ENCODE results near the gene GSN.

Gene GSN

DNA sequence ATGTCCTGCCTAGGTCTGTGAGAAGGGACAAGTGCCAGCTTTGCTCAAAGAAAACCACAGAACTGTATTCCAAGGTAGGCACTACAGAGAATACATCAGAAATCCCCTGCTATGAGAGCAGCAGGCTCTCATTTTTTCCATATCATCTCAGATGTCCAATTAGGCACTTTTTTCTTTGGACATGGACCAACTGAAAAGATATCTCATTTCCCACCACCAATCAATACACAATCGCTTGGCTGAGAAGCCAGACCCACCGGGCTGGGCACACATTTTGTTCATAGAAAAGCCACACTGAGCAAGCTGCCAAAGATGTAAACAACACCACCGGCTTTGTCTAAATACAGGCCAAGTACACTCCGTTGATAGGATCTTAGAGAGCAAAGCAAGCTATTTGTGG lies 76.2 kb downstream of the GSN start:
- TF ChIP-seq, protein P1, sequence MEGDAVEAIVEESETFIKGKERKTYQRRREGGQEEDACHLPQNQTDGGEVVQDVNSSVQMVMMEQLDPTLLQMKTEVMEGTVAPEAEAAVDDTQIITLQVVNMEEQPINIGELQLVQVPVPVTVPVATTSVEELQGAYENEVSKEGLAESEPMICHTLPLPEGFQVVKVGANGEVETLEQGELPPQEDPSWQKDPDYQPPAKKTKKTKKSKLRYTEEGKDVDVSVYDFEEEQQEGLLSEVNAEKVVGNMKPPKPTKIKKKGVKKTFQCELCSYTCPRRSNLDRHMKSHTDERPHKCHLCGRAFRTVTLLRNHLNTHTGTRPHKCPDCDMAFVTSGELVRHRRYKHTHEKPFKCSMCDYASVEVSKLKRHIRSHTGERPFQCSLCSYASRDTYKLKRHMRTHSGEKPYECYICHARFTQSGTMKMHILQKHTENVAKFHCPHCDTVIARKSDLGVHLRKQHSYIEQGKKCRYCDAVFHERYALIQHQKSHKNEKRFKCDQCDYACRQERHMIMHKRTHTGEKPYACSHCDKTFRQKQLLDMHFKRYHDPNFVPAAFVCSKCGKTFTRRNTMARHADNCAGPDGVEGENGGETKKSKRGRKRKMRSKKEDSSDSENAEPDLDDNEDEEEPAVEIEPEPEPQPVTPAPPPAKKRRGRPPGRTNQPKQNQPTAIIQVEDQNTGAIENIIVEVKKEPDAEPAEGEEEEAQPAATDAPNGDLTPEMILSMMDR (IDR thresholded peaks at IDR 0.05; ENCODE audit: low read depth, low read length): no peak
- DNase-seq (ENCODE audit: low read depth in 2 of 2): no peak
- no peak overlapping the region for H3K4me3 ChIP-seq (replicated peaks in 1 of 2; ENCODE audit: low read depth in 2 of 2, low read length in 2 of 2)

DNA sequence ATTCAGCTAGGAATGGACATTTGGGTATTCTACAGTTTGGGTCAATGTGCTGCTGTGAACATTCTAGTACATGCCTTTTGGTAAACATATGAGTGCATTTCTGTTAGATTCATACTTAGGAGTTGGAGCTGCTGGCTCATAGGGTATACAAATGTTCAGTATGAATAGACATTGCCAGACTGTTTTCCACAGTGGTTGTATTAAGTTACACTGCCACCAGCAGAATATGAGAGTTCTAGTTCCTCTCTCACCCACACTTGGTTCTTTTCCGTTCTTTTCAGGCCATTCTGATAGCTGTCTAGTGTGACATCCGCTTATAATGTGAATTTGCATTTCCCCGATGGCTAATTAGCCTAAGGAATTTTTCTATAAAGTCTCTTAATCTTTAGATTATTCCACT lies 77.1 kb downstream of the GSN start:
- no peak overlapping the region for H3K4me3 ChIP-seq (replicated peaks in 1 of 2; ENCODE audit: low read depth in 2 of 2, low read length in 2 of 2)
- TF ChIP-seq, protein P1 (IDR thresholded peaks at IDR 0.05; ENCODE audit: low read depth, low read length): no peak

DNA sequence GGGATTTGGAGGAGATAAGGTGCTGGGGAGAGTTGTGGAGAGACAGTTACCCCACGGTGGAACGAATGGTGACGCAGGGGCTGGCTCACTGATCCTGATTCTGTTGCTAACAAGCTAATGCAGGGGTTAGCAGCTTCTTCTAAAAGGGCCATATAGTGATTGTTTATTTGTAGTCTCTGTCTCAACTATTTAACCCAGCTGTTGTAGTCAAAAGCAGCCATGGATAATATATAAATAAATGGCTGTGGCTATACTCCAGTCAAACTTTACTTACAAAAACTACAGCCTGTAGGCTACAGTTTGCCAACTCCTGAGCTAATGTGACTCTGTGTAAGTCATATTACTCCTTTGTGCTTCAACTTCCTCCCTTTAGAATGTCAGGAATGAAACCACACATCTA lies 80.3 kb downstream of the GSN start:
- TF ChIP-seq, protein P1 (IDR thresholded peaks at IDR 0.05; ENCODE audit: low read depth, low read length): no peak
- H3K4me3 ChIP-seq (replicated peaks in 1 of 2; ENCODE audit: low read depth in 2 of 2, low read length in 2 of 2): no peak overlapping the region
- no peak for DNase-seq (ENCODE audit: low read depth in 2 of 2)

More for the DNA sequence above, 77.1 kb downstream of the GSN start:
- no peak for DNase-seq (ENCODE audit: low read depth in 2 of 2)

DNA sequence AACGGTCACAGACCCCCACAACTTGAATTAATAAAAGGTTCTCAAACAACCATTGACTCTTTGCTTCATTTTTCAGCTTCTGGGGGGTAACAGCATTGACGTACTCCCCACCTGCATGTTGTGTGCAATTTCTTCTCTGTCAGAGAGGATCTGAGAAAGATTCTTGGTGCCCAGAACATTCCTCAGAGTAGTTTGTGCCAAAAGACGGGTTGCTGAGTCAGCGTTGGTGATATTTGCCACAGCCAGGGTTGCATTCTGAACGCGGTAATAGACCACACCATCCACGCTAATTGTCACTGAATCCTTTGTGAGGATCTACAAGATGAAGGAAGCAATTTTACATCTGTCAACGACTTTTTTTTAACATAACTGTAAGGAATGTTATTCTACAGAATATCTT lies 81.0 kb downstream of the GSN start:
- no peak for DNase-seq (ENCODE audit: low read depth in 2 of 2)
- H3K4me3 ChIP-seq (replicated peaks in 1 of 2; ENCODE audit: low read depth in 2 of 2, low read length in 2 of 2): no peak overlapping the region
- TF ChIP-seq, protein P1 (IDR thresholded peaks at IDR 0.05; ENCODE audit: low read depth, low read length): no peak

DNA sequence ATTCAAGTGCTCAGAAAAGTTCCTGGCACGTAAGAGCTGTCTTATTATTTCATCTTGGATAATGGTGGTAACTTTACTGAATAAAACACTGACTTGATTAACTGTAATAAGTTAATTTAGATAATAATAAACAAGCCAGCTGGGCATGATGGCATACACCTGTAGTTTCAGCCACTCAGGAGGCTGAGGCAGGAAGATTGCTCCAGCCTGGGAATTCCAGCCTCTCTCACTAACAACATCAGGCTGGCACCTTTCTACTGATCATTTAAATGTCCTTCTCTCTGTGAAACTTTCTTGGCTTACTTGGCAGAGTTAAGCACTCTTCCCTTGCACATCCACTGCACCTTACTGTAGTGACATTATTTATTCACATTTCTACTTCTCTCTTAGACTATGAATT lies 82.1 kb downstream of the GSN start:
- no peak for DNase-seq (ENCODE audit: low read depth in 2 of 2)
- no peak overlapping the region for H3K4me3 ChIP-seq (replicated peaks in 1 of 2; ENCODE audit: low read depth in 2 of 2, low read length in 2 of 2)
- TF ChIP-seq, protein P1 (IDR thresholded peaks at IDR 0.05; ENCODE audit: low read depth, low read length): no peak

DNA sequence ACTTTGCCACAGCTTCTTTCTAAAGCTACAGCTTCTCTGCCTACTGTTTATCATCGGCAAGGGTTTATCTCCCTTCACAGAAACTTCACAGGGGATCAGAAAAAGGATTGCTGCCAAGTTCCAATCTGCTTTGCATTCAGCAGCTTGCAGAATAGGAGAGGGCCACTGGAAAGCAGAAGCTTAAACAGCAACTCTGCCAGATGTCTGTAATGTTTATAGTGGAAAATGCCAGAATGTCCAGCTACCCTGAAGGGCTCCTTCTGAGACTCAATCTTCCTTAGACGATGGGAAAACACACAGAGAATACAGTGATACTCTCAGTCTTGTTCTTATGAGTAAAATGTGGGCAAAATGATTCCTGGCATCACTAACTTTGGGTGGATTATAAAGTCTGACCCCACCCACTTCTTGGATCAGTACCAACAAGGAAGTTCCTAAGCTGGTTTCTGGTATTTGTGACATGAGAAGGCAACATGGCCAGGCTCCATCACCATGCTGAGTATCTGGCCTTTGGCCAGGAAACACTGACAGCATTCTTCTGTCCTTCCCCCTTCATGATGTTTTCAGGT lies 83.1 kb downstream of the GSN start:
- TF ChIP-seq, protein P1 (IDR thresholded peaks at IDR 0.05; ENCODE audit: low read depth, low read length): no peak
- no peak overlapping the region for H3K4me3 ChIP-seq (replicated peaks in 1 of 2; ENCODE audit: low read depth in 2 of 2, low read length in 2 of 2)
- DNase-seq (ENCODE audit: low read depth in 2 of 2): peak; percentile 96 to 97

Measured in cardiac fibroblast (primary cell).